Tibial artery (tissue), 4 donors: ENCODE data around the gene KIAA0930.

Experiments used
- DNase-seq, 2 donors: peaks; one replicate each; pipeline ENCODE4 v3.0.0-alpha.2; 2019
- H3K27ac ChIP-seq, 2 donors: fragments of 200-600 bp; sonication (generic) in 1 of 2; 1 replicate in 1 of 2; 2 replicates in 1 of 2; pipeline ENCODE4 v1.5.1; 2018 to 2019; ENCODE audit warnings: mild to moderate bottlenecking in 1 of 2
- H3K27me3 ChIP-seq, 2 donors: fragments of 200-600 bp; sonication (generic) in 1 of 2; one replicate each; pipeline versions ENCODE4 v1.5.1 to v1.6.0; 2016 to 2019
- H3K36me3 ChIP-seq, 3 donors: fragments of 200-600 bp; sonication (generic) in 2 of 3; one replicate each; pipeline ENCODE4 v1.5.1; 2016 to 2019; ENCODE audit warnings: mild to moderate bottlenecking in 2 of 3
- H3K4me1 ChIP-seq, 4 donors: fragments of 200-600 bp; sonication (generic) in 2 of 4; 1 replicate in 3 of 4; 2 replicates in 1 of 4; pipeline ENCODE4 v1.5.1; 2016 to 2019
- H3K4me3 ChIP-seq, 2 donors: fragments of 200-600 bp; sonication (generic) in 1 of 2; 1 replicate in 1 of 2; 2 replicates in 1 of 2; pipeline ENCODE4 v1.5.1; 2018 to 2019; ENCODE audit warnings: mild to moderate bottlenecking in 2 of 2
- H3K9me3 ChIP-seq, 3 donors: fragments of 200-600 bp; sonication (generic) in 1 of 3; one replicate each; pipeline ENCODE4 v1.5.1; 2016 to 2019
- intact Hi-C: fragments of 100-400 bp; cut with DNase I; formaldehyde crosslinking; loops from one replicate; pipeline ENCODE4 v1.15.0; 2023; ENCODE audit warnings: low total_unique reads
- TF ChIP-seq, protein P1 (sequence below), 2 experiments: fragments of 200-600 bp in 1 of 2; fragments of 450-650 bp in 1 of 2; IDR thresholded peaks; one replicate each; pipeline ENCODE4 v1.5.1; 2017 to 2019; ENCODE audit warnings: antibody characterized with exemption in 2 of 2, mild to moderate bottlenecking in 1 of 2, moderate library complexity in 1 of 2

KIAA0930 gene

DNA sequence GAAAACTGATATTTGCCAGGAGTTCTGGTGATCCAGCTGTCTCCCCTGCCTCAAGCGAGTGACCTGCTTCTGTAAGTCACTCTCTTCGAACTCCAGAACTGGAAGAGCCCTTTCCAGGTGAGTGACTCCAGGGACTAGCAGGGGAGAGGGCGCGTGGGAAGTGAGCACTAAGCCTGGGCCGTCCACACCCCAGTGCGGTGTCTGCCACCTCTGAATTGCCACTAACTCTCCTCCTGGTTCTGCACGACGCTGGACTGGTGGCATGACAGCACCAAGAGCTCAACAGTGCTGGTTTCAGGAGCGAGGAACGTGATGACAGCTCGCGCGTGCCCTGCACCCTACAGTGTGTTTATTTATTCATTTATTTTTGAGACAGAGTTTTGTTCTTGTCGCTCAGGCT is 22.9 kb downstream of the KIAA0930 start:
- Histone ChIP-seq H3K27me3 (no peaks in the 10 kb centered on the region), H3K36me3 (no peaks in the 10 kb centered on the region), H3K9me3 (no peaks in the 10 kb centered on the region), H3K4me1 (peaks cover 0 to 9% (median 6%) of the 10 kb centered on the region in 4 donors), H3K27ac (no peak overlapping the region), H3K4me3 (no peak overlapping the region)
- intact Hi-C loops: no loop called here
- no peak for DNase-seq
- TF ChIP-seq, protein P1, sequence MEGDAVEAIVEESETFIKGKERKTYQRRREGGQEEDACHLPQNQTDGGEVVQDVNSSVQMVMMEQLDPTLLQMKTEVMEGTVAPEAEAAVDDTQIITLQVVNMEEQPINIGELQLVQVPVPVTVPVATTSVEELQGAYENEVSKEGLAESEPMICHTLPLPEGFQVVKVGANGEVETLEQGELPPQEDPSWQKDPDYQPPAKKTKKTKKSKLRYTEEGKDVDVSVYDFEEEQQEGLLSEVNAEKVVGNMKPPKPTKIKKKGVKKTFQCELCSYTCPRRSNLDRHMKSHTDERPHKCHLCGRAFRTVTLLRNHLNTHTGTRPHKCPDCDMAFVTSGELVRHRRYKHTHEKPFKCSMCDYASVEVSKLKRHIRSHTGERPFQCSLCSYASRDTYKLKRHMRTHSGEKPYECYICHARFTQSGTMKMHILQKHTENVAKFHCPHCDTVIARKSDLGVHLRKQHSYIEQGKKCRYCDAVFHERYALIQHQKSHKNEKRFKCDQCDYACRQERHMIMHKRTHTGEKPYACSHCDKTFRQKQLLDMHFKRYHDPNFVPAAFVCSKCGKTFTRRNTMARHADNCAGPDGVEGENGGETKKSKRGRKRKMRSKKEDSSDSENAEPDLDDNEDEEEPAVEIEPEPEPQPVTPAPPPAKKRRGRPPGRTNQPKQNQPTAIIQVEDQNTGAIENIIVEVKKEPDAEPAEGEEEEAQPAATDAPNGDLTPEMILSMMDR (IDR thresholded peaks at IDR 0.05): no peak

DNA sequence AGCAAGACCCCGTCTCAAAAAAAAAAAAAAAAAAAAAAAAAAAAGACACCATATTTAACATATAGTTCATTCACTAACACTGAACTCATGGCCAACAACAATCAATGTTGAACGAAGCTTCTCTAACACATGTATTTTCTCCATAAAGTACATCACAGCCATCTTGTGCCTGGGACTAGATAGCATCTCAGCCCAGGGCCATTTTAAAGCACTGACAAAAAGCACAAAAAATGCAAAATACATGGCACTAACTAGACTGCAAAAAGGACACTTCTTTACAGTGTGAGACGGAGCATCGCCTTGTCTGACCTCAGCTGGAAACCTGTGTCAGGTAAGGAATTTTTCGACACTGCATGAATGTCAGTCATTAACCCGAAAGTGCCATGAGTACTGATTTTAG is 23.3 kb downstream of the KIAA0930 start:
- TF ChIP-seq, protein P1 (IDR thresholded peaks at IDR 0.05): no peak
- no peak for DNase-seq
- no peaks in the 10 kb centered on the region for H3K36me3 ChIP-seq
- H3K4me1 ChIP-seq: peaks cover 0 to 9% (median 7%) of the 10 kb centered on the region in 4 donors
- H3K27ac ChIP-seq: no peak overlapping the region
- H3K4me3 ChIP-seq: no peak overlapping the region
- no peaks in the 10 kb centered on the region for H3K9me3 ChIP-seq
- H3K27me3 ChIP-seq: no peaks in the 10 kb centered on the region
- intact Hi-C loops: no loop called here

DNA sequence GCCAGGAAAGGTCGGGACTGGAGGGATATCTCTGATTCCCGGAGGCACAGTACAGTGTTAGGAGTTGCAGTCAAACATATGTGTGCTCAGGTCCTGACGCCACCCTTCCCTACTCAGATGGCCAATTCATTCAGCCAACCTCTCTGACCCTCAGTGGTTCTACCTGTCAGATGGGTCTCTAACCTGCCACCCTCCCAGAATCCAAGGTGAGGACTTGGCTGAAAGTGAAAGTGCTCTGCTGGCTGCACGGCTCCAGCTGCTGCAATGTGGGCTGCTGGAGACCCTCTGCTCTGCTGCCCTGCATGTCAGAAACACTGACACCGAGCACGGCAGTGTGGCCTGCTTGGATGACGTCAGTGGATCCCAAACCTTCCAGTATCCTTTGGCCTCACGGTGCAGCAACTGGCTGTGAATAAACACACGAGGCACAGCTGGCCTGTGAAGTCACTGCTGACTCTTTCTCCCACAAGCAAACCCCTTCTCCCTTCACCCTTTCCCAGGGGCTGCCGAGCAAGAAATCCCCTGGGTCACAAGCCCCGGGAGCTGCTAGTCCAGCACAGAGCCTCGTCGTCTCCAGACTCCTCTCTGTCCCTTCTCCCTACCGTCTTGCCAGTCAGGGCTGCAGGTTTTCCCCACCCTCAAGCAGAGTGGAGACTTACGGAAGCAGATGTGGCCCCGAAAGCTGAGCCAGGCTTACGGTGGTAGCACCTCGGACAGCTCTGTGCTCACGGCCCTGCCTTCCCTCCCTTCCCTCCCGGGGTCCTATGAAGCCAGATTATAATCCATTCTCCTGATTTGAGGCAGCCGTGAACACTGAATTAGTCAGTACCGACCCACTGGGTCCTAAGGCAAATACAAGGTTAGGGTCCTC is 24.3 kb downstream of the KIAA0930 start:
- Histone ChIP-seq H3K27me3 (no peaks in the 10 kb centered on the region), H3K4me3 (no peak overlapping the region), H3K27ac (no peak overlapping the region), H3K36me3 (no peaks in the 10 kb centered on the region), H3K4me1 (peaks cover 9 to 16% (median 15%) of the 10 kb centered on the region in 4 donors), H3K9me3 (no peaks in the 10 kb centered on the region)
- TF ChIP-seq, protein P1 (IDR thresholded peaks at IDR 0.05): no peak
- intact Hi-C loops: no loop called here
- no peak for DNase-seq

DNA sequence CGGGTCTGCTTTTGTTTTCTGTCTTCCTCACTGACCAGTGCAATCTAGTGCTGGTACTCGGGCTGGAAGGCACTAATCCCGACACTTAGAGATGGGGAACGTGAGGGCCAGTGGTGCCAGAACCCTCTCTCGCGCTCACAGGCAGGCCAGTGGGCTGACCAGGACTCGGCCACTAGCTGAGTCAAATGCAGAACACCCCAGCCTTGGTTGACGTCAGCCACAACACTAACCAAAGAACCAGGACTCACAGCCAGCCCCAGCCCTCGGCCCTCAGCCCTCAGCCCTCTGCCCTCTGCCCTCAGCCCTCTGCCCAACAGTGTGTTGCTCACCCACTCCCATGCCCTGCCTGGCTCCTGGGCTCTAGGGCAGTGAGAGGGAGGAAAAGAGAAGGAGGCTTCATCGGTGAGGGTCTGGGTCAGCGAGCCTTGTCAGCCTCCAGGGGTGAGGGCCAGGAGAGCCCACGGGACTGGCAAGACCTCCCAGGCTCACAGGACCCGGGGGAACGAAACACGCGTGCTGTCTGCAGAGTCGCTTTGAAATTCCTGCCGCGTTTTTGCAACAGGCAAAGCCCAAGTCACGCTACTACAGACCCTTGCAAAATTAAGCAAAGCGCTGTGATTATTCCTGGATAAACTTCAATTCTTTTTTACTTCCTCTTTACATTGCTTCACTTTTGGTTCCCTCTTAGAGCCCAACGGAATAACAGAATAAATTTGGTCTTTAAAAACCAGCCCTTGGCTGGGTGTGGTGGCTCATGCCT is 27.5 kb downstream of the KIAA0930 start:
- intact Hi-C loops: no loop called here
- Histone ChIP-seq H3K4me3 (peak overlapping the region; percentile 43 to 52), H3K4me1 (peaks cover 10 to 41% (median 37%) of the 10 kb centered on the region in 4 donors), H3K36me3 (peaks cover 0 to under 1% (median 0%) of the 10 kb centered on the region in 3 donors), H3K27me3 (no peaks in the 10 kb centered on the region), H3K9me3 (no peaks in the 10 kb centered on the region), H3K27ac (peak overlapping the region; percentile 63 to 72)
- TF ChIP-seq, protein P1 (IDR thresholded peaks at IDR 0.05): no peak
- peak; percentile 77 to 89 for DNase-seq

DNA sequence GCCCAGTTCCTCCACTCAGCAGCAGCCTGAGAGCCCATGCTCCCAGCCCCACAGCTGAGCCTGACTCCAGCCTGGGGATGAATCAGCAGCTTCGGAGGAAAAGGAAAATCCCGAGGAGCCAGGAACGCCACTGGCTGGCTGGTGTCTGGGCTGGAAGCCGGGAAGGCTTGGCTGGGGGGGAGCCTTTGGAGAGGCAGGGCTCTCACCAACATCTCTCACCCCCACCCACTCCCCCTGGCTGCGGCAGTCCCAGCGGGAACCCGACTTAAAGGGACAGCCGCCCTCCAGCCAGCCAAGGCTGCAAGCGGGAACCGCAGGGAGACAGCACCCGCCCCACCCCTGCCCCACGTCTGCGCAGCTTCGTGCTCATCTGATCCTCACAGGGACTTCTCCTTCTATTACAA is 28.4 kb downstream of the KIAA0930 start:
- Histone ChIP-seq H3K9me3 (no peaks in the 10 kb centered on the region), H3K4me3 (peak overlapping the region; percentile 43 to 52), H3K4me1 (peaks cover 10 to 41% (median 37%) of the 10 kb centered on the region in 4 donors), H3K36me3 (peaks cover 0 to 9% (median 0%) of the 10 kb centered on the region in 3 donors), H3K27ac (peak overlapping the region; percentile 63 to 72), H3K27me3 (no peaks in the 10 kb centered on the region)
- TF ChIP-seq, protein P1 (IDR thresholded peaks at IDR 0.05): peak in 1 of 2 experiments; percentile 18
- peak; percentile 84 to 96 for DNase-seq
- intact Hi-C loops: no loop called here
